C4-2B (cell line): Measurements from ENCODE around the gene SIT1.

ENCODE experiments used
- ZFX ChIP-seq: fragments of 450-650 bp; IDR thresholded peaks from 2 replicates; pipeline ENCODE4 v1.6.1; 2017
- TF ChIP-seq, protein P1 (sequence below): fragments of 450-650 bp; conservative IDR thresholded peaks from 2 replicates; pipeline ENCODE4 v1.5.1; 2017; ENCODE audit warnings: mild to moderate bottlenecking

DNA sequence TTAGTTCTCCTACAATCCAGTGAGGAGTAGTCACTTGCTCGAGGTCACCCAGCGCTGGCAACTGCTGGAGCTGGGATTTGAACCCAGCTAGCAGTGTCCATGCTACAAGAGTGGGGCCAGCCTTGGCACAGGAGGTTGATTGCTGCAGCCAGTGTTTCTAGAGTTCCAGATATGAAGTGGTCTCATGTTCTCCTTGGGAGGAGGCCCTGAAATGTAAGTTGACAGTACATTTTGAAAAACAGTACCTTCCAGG is 8.2 kb upstream of the SIT1 start:
- TF ChIP-seq, protein P1, sequence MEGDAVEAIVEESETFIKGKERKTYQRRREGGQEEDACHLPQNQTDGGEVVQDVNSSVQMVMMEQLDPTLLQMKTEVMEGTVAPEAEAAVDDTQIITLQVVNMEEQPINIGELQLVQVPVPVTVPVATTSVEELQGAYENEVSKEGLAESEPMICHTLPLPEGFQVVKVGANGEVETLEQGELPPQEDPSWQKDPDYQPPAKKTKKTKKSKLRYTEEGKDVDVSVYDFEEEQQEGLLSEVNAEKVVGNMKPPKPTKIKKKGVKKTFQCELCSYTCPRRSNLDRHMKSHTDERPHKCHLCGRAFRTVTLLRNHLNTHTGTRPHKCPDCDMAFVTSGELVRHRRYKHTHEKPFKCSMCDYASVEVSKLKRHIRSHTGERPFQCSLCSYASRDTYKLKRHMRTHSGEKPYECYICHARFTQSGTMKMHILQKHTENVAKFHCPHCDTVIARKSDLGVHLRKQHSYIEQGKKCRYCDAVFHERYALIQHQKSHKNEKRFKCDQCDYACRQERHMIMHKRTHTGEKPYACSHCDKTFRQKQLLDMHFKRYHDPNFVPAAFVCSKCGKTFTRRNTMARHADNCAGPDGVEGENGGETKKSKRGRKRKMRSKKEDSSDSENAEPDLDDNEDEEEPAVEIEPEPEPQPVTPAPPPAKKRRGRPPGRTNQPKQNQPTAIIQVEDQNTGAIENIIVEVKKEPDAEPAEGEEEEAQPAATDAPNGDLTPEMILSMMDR = no peak
- no peak for TF ChIP-seq ZFX
